NCI-H146 treated with DMSO at 0.1 percent for 48 hours (cell line): ENCODE data around the gene CCDC124.

Source experiments
- DNase-seq: peaks from one replicate; lab custom pipeline; 2025; ENCODE audit not compliant: unreplicated experiment; lab: John Stamatoyannopoulos, UW

Gene CCDC124

GRCh38 chr19:17933414-17934129 is 757 bp downstream of the CCDC124 start:
- DNase-seq = no peak

GRCh38 chr19:17936379-17936778 is 3.6 kb downstream of the CCDC124 start:
- DNase-seq = no peak

- DNase-seq = no peak
Observed at GRCh38 chr19:17937371-17937900, 4.6 kb downstream of the CCDC124 start.

GRCh38 chr19:17938092-17938845 is 5.5 kb downstream of the CCDC124 start:
- peak; percentile 35 for DNase-seq

DNA sequence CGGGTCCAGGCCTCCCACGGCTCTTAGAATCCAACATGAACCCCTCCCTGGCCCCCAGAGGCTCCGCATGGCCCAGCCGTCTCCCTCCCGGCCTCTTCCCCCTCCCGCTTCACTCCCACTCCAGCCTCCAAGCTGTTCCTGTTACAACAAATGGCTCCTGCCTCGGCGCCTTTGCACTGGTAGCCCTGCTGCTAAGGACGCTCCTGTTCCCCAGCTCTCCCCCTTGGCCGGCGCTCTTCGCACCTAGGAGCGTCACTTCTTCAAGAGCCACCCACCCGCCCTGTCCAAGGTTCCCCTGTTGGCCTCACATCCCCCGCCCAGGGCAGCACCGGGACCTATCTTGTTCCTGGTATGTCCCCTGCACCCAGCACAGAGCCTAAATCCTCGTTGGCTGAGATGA is 9.4 kb downstream of the CCDC124 start:
- no peak for DNase-seq

DNA sequence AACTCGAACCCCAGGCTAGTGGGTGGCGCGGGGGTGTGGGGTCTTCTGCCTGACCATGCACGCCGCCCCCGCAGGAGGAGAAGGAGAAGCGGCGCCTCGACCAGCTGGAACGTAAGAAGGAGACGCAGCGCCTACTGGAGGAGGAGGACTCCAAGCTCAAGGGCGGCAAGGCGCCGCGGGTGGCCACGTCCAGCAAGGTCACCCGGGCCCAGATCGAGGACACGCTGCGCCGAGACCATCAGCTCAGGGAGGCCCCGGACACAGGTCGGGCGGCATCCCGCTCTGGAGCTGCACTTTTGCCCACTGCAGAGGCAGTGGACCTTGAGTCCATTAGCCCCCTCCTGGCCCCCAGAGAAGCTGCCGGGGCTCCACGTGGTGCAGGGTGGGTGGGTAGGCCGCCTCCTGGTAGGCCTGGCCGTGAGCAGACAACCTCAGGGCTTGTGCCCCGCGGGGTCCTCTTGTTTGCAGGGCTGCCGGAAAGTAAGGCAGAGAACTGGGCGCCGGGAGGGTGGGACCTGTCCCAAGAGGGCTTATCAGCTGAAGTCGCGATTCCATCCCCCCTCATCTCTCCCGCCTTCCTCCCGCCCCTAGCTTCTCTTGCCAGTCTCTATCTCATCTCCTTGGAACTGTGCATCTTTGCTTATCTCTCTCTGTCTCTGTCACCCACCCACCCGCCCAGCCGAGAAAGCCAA is 9.9 kb downstream of the CCDC124 start:
- DNase-seq = no peak

DNA sequence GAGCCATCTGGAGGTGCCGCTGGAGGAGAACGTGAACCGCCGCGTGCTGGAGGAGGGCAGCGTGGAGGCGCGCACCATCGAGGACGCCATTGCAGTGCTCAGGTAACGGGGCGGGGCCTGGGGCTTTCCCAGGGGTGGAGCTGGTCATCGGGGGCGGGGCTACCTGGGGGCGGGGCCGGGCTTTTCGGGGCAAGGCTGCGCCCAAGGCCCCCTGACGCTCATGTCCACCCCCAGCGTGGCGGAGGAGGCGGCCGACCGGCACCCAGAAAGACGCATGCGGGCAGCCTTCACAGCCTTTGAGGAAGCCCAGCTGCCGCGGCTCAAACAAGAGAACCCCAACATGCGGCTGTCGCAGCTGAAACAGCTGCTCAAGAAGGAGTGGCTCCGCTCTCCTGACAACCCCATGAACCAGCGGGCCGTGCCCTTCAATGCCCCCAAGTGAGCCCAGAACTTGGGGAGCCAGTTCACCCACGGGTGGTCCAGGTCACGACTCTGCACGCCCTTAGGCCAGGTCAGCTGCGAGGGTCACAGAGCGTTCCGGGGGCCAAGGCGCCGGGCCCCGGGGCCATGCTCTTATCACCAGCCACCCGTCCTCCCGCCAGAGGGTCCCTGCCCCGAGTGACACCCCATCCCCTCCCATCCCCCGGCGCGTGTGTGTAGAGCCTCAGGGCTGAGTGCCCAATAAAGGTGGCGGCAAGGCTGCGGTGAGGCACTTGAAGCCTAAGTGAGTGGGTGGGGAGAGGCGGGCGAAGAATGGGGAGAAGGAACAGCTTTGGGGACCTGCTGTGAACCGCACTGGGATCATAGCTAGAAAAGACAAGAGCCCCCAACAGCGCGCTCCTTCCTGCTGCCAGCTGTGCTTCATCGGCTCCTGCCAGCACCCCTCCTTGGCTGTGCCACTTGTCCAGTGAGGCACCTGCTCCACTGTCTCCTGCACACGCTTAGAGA is 10.7 kb downstream of the CCDC124 start:
- DNase-seq = no peak

GRCh38 chr19:17944301-17944700 is 11.5 kb downstream of the CCDC124 start:
- no peak for DNase-seq

GRCh38 chr19:17946965-17947784 is 14.4 kb downstream of the CCDC124 start:
- peak; percentile 54 for DNase-seq

DNA sequence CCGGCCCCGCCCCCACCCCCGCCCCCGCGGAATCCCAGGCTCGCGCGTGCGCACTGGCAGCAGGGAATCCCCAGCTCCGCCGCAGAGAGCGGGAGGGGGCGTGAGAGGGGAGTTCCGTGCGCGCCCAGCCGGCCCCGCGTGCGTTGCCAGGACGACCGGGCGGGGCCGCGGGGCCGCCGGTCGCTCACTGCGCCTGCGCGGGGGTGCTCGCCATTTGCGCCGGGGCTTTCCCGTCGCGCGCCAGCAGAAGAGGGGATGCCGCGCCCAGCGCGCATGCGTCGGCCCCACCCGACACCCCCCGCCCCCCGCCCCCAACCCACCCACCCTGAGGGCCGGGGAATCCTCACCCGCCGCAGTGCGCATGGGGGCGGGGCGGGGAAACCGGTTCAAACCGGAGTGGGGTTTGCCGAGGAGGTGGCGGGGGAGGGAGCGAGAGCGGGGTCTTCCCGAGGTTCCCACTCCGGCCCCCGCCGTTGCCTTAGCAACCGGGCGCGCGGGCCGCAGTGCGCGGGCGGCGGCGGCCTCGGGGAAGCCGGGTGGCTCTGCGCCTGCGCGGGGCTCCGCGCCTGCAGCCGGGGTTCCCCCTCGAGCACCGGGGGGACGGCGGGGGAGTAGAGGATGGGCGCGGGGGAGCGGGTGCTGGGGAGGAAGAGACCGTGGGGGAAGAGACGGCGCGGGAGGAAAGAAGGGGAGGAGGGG is 15.1 kb downstream of the CCDC124 start:
- peak; percentile 94 for DNase-seq

GRCh38 chr19:17948514-17948900 is 15.7 kb downstream of the CCDC124 start:
- DNase-seq = peak; percentile 54

GRCh38 chr19:17948931-17949930 is 16.4 kb downstream of the CCDC124 start:
- DNase-seq = no peak

DNA sequence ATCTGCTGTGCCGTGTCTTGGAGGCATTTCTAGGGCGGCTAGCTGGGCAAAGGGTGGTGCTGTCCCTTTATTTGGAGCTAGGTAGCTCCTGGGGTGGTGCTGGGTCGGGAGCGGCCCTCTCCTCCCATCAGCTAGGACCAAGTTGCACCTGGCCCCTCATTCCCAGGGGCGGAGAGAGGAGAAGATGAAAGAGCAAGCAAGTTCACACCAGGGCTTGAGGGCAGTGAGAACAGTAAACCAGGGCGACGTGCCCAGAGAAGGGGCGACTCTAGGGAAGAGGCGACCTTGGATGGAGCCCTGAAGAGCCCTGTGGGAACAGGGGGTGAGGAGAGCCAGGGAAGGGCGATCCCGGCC is 17.1 kb downstream of the CCDC124 start:
- peak; percentile 64 for DNase-seq

DNA sequence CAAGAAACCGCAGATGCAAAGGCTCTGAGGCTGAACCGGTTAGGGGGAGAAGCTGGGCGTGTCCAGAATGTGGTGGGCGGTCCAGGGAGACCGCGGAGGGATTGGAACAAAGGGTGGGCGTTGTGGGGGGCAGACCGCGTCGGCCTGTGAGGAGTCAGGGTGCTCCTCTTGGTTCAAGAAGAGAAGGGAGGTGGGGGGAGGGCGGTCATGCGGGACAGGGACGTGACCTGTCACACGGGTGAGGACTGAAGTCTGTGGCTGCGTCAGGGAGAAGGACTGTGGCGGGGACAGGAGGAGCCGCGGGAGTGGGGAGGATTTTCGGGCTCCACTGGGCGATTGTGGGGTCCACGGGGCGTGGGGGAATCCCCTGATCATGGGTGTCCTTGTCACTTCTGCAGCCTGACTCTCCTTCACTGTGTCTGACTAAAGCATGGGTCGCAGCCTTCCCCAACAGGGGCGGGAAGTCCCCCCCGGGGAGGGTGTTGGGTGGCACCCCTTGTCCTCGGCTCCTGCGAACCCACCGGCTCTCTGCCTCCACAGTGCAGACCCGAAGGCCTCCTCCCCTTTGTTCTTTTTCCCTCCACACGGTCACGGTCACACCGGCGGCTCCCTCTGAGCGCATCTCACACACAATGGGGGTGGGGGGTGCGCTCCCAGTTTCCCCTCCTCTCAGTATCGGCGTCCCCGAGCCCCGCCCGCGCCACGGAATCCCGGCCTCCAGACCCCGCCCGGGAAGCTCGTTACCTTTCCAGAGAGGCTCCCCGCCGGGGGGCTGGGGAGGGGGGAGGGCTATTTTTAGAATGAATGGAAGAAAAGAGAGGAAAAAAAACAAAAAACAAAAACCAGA is 17.7 kb downstream of the CCDC124 start:
- peak; percentile 22 for DNase-seq

GRCh38 chr19:17951157-17951989 is 18.6 kb downstream of the CCDC124 start:
- DNase-seq = no peak
